HG02885 (cell line): ENCODE results near the gene VPS35L.
"Not testable (repeated sequence)": the region's sequence is repeated elsewhere in the genome, so short reads cannot be mapped to it uniquely, and the experiment has no call there.

ENCODE experiments used
- ATAC-seq: cut with Tn5 transposase; IDR thresholded peaks from one replicate; pipeline ENCODE4 v1.9.1; 2021; ENCODE audit warnings: mild to moderate bottlenecking; ENCODE audit not compliant: unreplicated experiment, poor library complexity

VPS35L gene

DNA sequence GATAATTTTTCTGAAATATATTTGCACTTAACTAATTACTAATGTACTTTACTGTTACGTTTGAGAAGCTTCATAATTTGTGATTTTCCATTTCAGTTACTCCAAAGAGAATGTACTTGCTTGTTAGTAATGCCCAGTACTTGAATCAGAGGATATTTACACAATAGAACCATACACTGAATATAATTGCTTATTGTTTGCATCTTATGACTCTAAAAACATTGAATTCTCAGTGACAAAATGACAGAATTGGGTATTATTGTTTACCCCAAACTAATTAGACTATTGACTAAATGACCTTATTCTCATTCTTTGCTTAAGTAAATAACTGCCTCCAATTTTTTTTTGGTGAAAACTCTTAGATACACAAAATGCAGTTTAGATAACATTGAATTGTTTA lies 22.9 kb upstream of the VPS35L start:
- ATAC-seq, result no peak

DNA sequence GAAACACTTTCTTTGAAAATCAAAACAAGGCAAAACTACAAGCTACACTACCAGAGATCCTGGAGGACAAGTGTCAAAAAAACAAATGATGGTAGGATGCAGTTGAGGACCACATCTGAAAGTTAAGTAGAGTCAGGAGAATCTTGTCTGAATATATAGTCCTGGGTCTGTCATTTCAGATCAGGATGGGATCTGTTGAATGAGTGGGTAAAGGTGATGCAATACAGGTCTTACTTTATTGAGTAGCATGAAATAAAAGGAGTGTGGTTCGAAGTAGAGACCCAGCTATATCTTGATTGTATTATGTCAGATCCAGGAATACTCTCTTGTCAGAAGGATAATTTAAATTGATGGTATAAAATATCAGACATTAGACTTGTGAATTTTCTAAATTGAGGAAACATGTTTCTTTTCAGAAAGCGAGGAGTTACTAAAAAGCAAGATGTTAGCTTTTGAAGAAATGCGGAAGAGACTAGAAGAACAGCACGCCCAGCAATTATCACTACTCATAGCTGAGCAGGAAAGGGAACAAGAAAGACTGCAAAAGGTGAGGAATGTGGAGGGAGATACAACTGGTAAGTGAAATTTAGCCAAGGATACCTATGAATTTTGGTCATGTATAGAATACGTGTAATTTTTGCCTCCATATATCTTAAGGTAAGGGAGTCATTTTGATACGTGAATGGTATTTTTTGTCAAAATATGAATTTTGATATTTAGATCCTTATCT lies 15.1 kb upstream of the VPS35L start:
- ATAC-seq, result no peak

DNA sequence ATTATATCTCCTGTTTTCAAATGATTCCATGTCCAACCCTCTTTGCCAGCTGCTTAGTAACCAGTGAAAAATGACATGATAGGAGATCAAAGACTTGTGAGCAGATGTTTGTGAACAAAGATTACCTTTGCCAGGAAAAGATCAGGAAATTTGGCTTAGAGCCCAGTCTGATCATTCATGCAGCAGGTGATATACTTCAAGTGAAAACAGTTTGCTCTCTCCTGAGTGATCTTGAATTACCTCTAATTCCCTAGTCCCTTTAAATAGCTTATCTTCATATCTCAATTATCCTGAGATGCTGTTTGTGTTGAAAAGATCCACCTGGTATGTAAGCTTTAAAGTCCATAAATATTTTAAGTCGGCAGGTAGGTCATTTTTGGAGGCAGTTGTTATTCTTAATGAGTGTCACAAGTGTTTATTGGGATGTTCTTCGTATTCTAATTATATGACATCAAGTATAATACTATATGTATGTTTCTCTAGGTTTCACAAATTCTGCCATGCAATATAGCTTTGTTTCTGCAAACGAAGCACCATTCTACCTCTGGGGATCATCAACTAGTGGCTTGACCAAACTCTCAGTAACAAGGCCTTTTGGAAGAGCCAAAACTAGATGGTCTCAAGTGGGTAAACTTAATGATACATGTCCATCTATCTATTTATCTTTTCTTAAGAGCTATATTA lies 13.2 kb upstream of the VPS35L start:
- no peak for ATAC-seq

DNA sequence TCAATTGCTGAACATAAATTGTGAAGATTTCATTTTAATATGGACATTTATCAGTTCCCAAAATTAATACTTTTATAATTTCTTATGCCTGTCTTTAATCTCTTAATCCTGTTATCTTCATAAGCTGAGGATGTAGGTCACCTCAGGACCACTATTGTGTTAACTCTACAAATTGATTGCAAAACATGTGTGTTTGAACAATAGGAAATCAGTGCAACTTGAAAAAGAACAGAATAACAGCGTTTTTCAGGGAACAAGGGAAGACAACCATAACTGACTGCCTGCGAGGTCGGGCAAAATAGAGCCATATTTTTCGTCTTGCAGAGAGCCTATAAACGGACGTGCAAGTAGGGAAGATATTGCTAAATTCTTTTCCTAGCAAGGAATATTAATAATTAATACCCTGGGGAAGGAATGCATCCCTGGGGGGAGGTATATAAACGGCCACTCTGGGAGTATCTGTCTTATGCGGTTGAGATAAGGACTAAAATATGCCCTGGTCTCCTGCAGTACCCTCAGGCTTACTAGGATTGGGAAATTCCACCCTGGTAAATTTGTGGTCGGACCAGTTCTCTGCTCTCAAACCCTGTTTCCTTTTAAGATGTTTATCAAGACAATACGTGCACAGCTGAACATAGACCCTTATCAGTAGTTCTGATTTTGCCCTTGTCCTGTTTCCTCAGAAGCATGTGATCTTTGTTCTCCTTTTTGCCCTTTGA lies 12.1 kb upstream of the VPS35L start:
- not testable (repeated sequence) for ATAC-seq

DNA sequence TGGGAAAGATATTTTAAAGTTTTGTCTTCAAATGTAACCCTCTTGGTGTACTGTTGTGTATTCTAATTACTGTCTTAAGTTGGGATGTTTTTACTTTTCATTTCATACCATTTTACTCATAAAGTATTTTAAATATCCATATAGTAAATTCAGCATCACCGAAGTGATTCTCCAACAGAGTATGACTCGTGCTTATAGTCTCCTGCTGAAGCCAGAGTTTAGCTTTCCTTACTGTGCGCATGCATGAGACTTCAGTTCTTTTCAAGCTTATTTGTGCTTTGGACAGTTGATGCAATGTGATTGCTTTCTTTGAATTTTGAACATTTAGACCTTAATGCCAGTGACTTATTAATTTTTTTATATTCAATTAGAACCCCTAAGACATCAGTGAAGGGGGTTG lies 7.4 kb upstream of the VPS35L start:
- ATAC-seq, result no peak

DNA sequence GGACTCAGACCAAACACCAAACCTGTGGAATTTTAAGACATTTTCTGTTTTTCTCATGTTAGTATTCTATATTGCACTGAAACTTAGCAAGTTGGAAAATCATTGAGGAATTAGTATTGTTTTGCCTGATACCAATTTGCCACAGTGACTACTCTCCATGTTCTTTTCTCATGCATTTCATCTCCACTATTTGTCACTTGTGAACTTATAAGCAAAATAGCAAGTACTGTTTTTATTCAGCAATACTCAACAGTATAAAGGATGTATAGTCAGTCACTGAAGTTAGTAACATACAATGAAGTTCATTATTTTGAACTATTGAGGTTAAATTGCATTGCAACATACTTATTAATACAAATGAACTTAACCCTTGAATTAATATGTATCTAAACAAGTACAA lies 5.8 kb upstream of the VPS35L start:
- ATAC-seq, result no peak

DNA sequence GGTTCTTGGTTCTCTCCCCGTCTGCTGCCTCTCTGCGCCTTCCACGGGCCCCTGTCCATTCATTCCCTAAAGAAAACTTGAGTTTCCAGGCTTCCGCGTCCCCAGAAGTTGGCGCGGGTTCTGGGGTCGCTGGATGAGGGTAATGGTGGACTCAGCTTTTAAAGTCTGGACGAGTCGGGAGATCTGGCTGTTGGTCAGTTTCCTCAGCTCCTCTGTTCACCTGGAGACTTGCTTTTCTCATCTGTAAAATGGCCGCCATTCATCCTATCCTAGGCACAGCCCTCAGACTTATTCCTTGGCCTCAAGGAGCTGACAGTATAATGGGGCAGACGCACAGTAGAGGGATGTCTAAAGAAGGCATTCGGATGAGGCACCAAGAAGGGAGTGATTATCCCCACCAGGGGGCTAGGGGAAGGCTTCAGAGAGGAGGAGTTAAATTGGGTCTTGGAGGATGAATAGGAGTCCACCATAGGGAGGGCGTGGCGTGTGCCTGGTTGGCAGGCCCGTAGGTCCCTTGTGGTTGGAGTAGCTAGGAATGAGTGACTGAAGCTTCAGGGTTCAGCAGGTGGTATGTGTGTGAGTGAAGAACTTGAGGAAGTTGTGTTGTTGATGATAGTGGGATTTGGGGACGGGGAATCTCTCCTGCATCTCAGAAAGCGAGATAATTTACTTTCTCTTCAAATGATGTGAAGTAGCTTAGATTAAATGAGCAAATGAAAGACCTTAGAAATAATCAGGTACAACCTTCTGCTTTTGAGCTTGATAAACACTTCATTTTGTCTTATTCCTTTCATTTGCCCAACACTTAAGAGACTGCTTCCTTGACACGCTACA lies 652 bp downstream of the VPS35L start:
- ATAC-seq, result no peak

DNA sequence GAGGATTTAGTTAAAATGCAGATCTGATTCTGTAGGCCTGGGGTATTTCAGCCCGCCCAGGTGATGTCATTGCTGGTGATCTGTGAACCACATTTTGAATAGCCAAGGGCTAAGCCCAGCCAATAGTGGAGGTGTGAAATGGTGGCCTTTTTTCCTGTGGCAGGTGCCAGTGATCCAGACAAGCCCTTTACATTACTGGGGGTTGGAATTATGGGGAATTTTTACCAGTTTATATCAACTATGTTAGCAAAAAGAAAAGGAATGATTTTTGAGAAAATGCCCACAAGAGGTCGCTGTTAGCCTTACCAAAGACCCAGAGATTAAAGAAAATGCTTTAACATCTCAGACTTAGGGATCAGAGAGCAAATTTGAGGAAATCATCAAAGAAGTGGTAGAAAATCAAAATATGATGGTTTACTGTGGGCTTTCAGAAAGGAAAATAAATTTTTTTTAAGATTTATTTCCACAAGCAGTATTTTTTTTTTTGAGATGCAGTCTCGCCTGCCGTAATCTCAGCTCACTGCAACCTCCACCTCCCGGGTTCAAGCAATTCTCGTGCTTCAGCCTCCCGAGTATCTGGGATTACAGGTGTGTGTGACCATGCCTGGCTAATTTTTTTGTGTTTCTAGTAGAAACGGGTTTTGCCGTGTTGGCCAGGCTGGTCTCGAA lies 3.9 kb downstream of the VPS35L start:
- ATAC-seq, result no peak

DNA sequence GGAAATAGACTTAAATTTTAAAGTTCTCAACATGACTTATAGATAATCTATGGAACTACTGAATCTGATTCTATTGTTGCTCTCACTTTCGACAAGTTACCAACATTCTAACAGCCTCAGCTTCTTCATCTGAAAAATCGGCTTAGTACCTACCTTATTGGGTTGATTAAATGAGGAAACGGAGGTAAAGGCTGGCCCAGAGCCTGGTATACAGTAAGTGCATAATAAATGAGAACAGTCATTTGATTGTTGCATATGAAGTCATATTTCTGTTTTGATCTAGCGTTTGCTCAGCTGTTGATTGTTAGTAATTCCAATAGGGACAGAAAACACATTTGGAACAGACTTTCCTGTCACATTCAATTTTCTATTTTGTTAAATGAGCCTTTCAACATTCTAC lies 4.6 kb downstream of the VPS35L start:
- no peak for ATAC-seq

DNA sequence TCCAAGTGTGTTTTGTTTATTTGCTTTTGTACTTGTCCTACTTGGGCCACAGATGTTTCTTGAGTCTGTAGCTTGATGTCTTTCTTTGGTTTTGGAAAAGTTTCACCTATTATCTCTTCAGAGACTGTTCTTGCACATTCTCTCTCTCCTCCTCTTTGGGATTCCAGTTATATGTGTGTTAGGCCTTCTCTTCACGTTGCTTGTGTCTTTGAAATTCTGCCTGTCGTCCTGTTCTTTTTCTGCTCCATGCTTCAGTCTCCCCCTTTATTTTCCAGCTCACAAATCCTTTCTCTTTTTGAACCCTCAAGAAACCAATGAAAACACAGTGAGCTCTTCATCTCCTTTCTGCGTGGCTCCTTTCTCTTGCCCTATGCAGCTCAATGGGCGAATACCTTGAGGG lies 7.9 kb downstream of the VPS35L start:
- ATAC-seq, result no peak

DNA sequence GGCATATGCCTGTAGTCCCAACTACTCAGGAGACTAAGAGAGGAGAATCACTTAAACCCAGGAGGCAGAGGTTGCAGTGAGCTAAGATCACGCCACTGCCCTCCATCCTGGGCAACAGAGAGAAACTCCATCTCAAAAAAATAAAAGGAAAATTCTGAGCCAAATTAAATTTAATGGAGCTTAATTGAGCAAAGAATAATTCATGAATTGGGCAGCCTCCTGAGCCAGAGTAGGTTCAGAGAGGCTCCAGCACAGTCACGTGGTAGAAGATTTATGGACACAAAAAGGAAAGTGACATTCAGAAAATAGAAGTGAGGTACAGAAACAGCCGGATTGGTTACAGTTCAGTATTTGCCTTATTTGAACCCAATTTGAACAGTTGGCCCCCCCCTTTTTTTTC lies 10.9 kb downstream of the VPS35L start:
- no peak for ATAC-seq

DNA sequence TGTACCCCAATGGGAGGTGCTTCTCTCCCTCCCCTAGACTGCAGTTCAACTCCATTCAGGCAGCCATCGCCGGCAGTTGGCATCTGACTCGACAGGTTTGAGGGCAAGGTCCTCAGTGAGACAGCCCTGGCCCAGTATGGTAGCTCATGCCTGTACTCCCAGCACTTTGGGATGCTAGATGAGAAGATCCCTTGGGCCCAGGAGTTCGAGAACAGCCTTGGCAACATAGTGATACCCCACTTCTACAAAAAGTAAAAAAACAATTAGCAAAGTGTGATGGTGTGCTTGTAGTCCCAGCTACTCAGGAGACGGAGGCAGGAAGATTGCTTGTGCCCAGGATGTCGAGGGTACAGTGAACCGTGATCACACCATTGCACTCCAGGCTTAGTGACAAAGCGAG lies 12.1 kb downstream of the VPS35L start:
- no peak for ATAC-seq

DNA sequence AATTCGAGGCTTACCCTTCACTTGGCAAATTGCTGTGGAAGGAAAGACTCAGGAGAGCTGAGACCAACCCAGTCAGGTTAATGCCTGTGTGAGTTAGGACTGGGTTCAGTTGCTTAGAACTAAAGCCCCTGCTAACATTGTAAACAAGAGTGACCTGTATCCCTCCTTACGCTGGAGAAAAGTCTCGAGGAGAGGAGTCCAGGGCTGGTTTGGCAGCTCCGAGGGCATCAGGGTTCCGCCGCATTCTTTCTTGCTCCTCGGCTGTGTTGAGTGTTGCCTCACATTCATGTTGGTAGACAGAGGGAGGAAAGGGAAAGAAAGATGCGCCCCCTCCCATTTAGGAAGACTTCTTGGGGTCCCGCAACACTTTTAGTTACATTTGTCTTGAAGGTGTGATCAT lies 18.5 kb downstream of the VPS35L start:
- no peak for ATAC-seq

DNA sequence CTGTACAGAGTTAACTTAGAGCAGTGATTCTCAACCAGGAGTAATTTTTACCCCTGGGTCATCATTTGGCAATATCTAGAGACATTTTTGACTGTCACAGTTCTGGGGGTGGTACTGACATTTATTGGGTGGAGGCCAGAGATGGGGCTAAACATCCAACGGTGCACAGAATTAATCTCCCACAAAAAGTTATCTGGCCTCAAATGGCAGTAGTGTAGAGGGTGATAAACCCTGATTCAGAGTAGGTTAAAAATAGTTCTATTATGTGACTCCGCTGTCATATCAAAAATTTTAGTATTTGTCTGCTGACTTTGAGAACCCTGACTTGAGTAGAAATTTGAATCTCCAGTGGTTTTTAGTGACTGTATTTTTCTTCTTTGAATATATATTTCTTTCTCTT lies 19.1 kb downstream of the VPS35L start:
- ATAC-seq, result no peak

DNA sequence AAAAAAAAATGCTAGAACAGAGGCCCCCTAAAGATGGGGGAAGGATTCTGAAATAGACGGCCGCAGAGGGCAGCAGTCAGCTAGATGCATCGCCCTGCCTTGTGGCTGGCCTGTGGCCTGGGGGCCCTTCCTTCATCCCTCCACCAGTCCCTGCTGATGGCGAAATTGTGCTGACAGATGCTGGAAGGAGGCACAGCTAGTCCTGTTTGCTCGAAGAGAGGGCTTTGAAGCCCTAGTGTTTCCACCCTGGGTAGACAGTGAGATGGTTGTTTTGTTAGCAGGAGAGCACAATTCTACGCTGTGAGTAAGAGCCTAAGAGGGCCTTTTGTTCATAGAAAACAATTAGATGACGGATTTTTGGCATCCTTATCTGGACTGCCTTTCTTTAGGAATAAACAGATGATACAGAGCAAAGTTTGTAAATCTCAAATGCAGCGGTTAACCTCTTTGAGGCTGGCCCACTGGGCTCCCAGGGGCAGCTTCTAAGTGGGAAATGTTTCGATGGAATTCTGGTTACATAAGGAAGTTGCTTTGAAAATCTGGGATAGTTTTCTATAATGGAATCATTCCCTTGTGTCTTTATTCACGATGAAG lies 23.0 kb downstream of the VPS35L start:
- ATAC-seq, result no peak

DNA sequence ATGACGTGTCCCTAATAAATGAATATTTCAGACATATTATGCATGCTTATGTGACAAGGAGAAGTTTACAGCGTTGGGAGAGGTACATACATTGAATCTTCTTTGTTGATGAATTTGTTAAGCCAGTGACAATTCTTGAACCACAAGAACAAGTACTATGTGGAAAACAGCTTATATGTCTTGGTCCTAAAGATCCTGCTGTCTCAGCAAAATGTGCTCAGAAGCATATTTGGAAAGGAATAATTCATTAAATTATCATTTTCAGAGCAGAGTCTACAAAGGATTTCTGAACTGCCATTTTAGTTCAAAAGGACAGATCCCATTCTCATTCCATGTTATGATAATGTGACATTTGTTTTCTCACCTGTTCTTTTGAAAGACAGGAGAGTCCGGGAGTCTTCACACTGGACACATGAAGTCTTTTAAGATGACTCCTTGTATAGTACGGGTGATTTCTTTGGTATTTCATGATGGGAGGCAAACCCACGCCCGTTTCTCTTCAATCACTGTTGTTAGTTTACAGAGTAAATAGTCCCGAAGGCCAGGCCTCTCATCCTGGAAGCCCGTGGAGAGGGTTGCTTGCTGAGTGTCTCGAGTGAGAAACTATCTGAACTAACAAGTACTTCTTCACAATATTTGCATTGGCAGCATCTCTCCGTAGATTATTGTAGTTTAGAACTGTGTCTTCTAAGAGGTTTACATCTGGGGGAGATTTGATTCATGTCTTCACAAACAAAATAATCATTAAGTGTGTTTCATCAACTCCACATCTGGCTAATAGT lies 26.7 kb downstream of the VPS35L start:
- no peak for ATAC-seq

DNA sequence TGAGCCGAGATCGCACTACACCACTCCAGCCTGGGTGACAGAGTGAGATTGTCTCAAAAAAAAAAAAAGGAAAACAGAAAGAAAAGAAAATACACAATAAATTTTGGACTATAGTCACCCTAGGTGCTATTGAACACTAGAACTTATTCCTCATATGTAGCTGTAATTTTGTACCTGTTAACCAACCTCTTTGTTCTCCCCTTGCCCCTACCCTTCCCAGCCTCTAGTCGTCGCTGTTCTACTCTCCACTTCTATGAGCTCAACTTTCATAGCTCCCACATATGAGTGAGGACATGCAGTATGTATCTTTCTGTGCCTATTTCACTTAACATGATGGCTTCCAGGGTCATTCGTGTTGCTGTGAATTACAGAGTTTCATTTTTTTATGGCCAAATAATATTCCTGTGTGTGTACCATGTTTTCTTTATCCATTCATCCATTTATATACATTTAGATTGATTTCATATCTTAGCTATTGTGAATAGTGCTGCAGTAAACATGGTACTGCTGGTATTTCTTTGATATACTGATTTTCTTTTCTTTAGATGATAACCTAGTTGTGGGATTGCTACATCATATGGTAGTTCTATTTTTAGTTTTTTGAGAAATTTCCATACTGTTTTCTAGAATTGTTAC lies 28.3 kb downstream of the VPS35L start:
- no peak for ATAC-seq

DNA sequence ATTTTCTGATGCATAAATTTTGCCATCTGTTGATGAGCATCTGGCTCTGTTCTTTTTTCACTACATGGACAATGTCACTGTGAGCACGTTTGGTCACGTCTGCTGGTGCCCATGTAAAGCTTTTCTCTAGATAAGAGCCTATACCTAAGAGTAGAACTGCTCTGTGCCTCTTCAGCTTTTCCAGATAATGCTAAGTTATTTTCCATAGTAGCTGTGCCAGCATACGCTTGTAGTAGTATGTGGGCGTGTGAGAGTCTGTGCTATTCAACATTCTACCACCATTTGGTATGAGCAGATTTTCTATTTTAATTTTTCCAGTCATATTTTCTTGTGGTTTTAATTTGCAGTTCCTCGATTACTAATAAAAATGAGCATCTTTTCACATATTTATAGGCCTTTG lies 33.2 kb downstream of the VPS35L start:
- ATAC-seq, result no peak

DNA sequence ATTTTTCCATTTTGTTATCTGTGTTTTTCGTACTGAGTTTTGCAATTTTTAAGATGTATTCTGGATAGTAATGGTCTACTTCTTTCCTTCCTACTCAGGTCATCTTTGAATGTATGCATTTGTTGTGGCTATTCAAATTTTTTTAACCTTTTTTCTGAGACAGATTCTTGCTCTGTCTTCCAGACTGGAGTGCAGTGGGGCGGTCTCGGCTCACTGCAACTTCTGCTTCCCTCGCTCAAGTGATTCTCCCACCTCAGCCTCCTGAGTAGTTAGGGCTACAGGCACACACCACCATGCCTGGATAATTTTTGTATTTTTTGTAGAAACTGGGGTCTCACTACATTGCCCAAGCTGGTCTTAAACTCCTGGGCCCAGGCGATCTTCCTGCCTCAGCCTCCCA lies 33.6 kb downstream of the VPS35L start:
- no peak for ATAC-seq
